ENCODE data around the gene AKAP6. TPM values are rescaled to one million over a fixed set of nuclear protein-coding genes. Genes with fewer than 3 reads are reported as not detected.

Gene AKAP6
- total RNA-seq, 2 experiments from 2014 or later, result 0.13 to 0.72 TPM

- intact Hi-C loops (cut with micrococcal nuclease; ENCODE audit: unreplicated experiment), result no loop called here
- Histone ChIP-seq H3K9me2 (ENCODE audit: insufficient read depth, low read length) (no peaks in the 10 kb centered on the region), H3K27ac (ENCODE audit: low read depth, low read length, poor library complexity, severe bottlenecking) (no peak overlapping the region), H3K79me2 (ENCODE audit: insufficient read depth, low read depth, low read length) (no peaks in the 10 kb centered on the region), H3K4me3 (ENCODE audit: low read depth, low read length, poor library complexity, severe bottlenecking) (no peak overlapping the region), H3K9me3 (ENCODE audit: low read length) (no peaks in the 10 kb centered on the region), H2AFZ (ENCODE audit: low read length) (no peak overlapping the region), H3K36me3 (ENCODE audit: insufficient read depth, low read length) (no peaks in the 10 kb centered on the region), H4K20me1 (ENCODE audit: insufficient read depth, low read length) (no peaks in the 10 kb centered on the region), H3K4me2 (ENCODE audit: low read length) (no peak overlapping the region), H3K4me1 (ENCODE audit: insufficient read depth, low read length, poor library complexity, severe bottlenecking) (no peaks in the 10 kb centered on the region)
- DNase-seq (ENCODE audit: low spot score), result no peak
- POLR2A ChIA-PET, result interaction anchor here (0.7 to 1.4 kb wide), 3 partner anchors 118 to 999 kb away, joined by 4 to 5 read pairs (median 4); no protein-coding TSS in a partner anchor
- TF ChIP-seq EZH2phosphoT487 (IDR thresholded peaks at IDR 0.05; ENCODE audit: borderline replicate concordance, low read depth, low read length) (no peak), CTCF (conservative IDR thresholded peaks at IDR 0.05; ENCODE audit: low read length) (no peak)
- no TSS peak for BruUV-seq (replicated peaks)
- CTCF ChIA-PET (ENCODE audit: unreplicated experiment), result no interaction called here
Measured at GRCh38 chr14:32608857-32609256, 279.8 kb downstream of the AKAP6 start.

GRCh38 chr14:32609388-32609787 is 280.3 kb downstream of the AKAP6 start:
- no peak overlapping the region for H3K4me3 ChIP-seq (ENCODE audit: low read depth, low read length, poor library complexity, severe bottlenecking)
- CTCF ChIA-PET (ENCODE audit: unreplicated experiment), result no interaction called here

More at GRCh38 chr14:32609388-32609787, 280.3 kb downstream of the AKAP6 start:
- H3K27ac ChIP-seq (ENCODE audit: low read depth, low read length, poor library complexity, severe bottlenecking), result no peak overlapping the region
- H4K20me1 ChIP-seq (ENCODE audit: insufficient read depth, low read length), result no peaks in the 10 kb centered on the region
- H3K79me2 ChIP-seq (ENCODE audit: insufficient read depth, low read depth, low read length), result no peaks in the 10 kb centered on the region
- no peak for TF ChIP-seq EZH2phosphoT487 (IDR thresholded peaks at IDR 0.05; ENCODE audit: borderline replicate concordance, low read depth, low read length)
- no peak for TF ChIP-seq CTCF (conservative IDR thresholded peaks at IDR 0.05; ENCODE audit: low read length)
- POLR2A ChIA-PET, result interaction anchor here (1.4 kb wide), 1 partner anchor 428 kb away, joined by 5 read pairs; no protein-coding TSS in a partner anchor
- H3K9me3 ChIP-seq (ENCODE audit: low read length), result no peaks in the 10 kb centered on the region
- no peaks in the 10 kb centered on the region for H3K9me2 ChIP-seq (ENCODE audit: insufficient read depth, low read length)
- no TSS peak for BruUV-seq (replicated peaks)
- DNase-seq (ENCODE audit: low spot score), result no peak
- H3K4me2 ChIP-seq (ENCODE audit: low read length), result no peak overlapping the region
- intact Hi-C loops (cut with micrococcal nuclease; ENCODE audit: unreplicated experiment), result no loop called here
- no peaks in the 10 kb centered on the region for H3K4me1 ChIP-seq (ENCODE audit: insufficient read depth, low read length, poor library complexity, severe bottlenecking)
- H3K36me3 ChIP-seq (ENCODE audit: insufficient read depth, low read length), result no peaks in the 10 kb centered on the region
- H2AFZ ChIP-seq (ENCODE audit: low read length), result no peak overlapping the region

Measured in OCI-LY7 (cell line).